Measurements from ENCODE around the gene TDP1.

- TF ChIP-seq ZFP3 (CRISPR knock-in tag; IDR thresholded peaks at IDR 0.05) = no peak
- no peak for TF ChIP-seq TSHZ2 (CRISPR knock-in tag; IDR thresholded peaks at IDR 0.05)
These were observed 3.2 kb downstream of the TDP1 start for GRCh38 chr14:89958966-89959365.
